ENCODE results near the gene KRTAP5-8.
"Not testable (repeated sequence)": the region's sequence is repeated elsewhere in the genome, so short reads cannot be mapped to it uniquely, and the experiment has no call there.

Gene KRTAP5-8, protein sequence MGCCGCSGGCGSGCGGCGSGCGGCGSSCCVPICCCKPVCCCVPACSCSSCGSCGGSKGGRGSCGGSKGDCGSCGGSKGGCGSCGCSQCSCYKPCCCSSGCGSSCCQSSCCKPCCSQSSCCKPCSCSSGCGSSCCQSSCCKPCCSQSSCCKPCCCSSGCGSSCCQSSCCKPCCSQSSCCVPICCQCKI

GRCh38 chr11:71537977-71538665, at the start of gene KRTAP5-8:
TSS of gene KRTAP5-8 (plus strand) at chr11:71538025. CDS start at chr11:71538056, 31 bp downstream.
- not testable (repeated sequence) for DNase-seq (ENCODE audit: low read depth, low spot score)

GRCh38 chr11:71488681-71489270, 49.0 kb upstream of the KRTAP5-8 start:
- no peak for DNase-seq (ENCODE audit: low read depth, low spot score)

DNA sequence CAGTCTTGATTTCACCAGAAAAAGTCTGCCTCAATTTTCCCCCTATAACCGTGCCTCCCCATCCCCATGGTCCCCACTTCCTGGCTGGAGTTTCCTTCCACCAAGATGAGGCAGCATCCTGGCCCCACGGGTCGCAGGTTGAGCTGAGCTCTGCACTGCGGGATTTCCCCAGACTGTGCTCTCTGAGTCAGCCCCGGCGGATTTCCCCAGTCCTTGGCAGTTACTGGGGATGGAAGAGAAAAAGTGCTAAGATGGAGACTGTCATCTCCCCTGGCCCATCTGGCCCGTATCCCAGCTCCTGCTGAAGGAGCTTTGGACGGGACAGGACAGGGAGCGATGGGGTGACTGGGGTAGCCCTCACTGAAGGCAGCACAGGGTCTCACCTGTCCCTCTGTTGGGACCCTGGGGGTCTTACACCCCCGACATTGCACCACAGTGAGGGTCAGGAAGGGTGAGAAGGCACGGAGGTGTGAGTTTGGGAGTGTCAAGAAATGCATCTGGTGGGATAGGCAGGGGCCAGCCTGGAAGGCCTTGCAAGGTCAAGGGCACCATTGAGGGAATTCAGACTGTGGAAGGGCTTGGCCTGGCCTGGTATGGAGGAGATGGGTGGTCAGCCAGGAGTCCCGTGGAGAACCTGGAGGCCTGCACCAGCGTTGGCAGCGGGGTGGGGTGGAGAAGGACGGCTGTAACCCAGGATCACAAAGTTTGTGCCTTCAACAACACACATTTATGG, 48.3 kb upstream of the KRTAP5-8 start:
- DNase-seq (ENCODE audit: low read depth, low spot score) = no peak

DNA sequence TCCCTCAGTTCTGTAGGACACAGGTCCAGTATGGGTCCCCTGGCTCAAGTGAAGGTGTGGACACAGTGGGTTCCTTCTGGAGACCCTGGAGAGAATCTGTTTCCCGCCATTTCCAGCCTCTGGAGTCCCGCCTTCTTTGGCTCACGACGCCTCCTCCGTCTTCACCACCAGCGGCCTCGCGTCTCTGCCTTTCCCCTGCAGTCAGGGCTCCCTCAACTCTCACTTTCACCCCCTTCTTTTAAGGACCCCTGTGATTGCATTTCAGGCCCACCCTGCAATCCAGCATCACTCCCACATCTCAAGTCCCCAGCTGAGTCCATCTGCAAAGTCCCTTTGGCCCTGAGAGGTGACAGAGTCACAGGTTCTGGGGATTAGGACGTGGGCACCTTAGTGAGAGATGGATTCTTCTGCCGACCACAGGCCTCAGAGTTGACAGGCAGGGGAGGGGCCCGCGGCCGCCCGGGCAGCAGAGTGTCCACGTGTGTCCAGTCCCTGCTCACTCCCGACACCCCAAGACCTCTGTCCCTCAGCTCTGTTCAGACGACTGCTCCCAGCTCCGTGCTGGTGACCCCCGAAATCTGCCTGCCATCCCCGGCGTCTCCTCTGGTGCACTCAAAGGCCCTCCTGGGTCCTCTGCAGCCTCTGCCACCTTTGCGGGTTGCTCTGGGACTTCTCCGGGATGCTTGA, 47.6 kb upstream of the KRTAP5-8 start:
- no peak for DNase-seq (ENCODE audit: low read depth, low spot score)

GRCh38 chr11:71490731-71491390, 47.0 kb upstream of the KRTAP5-8 start:
- DNase-seq (ENCODE audit: low read depth, low spot score) = no peak

DNA sequence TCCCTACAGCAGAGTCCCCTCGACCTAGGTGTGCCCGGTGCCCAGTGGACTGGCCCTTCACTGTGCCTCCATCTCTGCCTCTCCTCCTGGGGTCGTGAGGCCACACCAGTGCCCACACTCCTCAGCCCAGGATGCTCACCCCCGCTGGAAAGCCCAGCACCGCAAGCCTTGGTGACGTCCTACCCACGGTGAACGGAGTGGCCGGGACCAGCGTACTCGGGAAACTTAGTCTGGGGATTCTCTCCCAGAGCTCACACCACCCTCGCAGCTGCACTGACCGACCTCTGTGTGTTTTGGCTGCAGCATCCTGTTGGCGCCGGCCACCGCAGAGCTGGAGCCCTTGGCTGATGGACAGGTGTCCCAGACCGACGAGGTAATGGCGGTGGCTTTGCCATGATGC, 46.3 kb upstream of the KRTAP5-8 start:
- DNase-seq (ENCODE audit: low read depth, low spot score) = no peak

DNA sequence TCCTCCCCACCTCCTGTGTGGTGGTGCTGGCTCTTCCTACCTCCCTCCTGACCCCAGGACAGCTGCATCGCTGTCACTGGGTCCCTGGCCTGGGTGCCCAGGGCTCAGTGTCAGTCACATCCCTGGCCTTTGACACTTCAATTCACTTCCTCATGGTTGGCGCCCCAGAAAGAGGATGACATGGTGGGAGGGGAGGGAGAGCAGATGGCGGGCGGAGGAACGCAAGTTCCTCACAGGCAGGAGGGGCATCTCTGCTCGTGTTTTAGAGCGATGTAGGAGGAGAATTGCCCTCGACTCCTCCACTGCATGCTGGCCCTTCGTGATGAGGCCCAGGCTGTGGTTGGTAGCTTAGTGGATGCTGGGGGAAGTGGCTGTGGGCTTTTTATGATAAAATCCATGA, 45.9 kb upstream of the KRTAP5-8 start:
- DNase-seq (ENCODE audit: low read depth, low spot score) = no peak

GRCh38 chr11:71495286-71496230, 42.3 kb upstream of the KRTAP5-8 start:
- no peak for DNase-seq (ENCODE audit: low read depth, low spot score)

DNA sequence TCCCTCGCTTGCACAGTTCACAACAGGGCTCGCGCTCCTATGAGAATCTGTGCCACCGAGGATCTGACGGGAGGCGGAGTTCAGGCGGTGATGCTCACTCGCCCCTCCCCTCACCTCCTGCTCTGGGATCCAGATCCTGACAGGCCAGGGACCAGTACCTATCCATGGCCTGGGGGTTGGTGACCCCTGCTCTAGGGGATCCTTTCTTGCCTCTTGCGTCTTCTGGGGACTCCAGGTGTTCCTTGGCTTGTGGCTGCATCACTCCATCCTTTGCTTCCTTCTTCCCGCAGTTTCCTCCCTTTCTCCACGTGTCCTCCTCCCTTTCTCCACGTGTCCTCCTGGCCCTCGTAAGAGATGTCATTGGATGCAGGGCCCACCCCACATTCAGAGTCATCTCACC, 41.4 kb upstream of the KRTAP5-8 start:
- DNase-seq (ENCODE audit: low read depth, low spot score) = no peak

GRCh38 chr11:71498091-71498490, 39.7 kb upstream of the KRTAP5-8 start:
- DNase-seq (ENCODE audit: low read depth, low spot score) = no peak

GRCh38 chr11:71499125-71499524, 38.7 kb upstream of the KRTAP5-8 start:
- DNase-seq (ENCODE audit: low read depth, low spot score) = no peak

DNA sequence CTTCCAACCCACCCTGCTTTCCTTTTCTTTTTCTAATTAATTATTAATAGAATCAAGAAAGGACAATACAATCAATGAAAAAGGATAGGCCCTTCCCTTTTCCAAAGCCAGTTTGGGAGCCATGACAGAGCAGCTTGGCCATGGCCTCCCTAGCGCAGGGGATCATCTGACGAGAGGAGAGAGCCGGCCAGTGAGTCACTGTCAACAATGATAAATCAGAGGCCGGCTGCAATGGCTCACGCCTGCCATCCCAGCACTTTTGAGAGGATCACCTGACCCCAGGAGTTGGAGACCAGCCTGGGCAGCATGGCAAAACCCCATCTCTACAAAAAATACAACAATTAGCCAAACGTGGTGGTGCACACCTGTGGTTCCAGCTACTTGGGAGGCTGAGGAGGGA, 38.3 kb upstream of the KRTAP5-8 start:
- no peak for DNase-seq (ENCODE audit: low read depth, low spot score)

DNA sequence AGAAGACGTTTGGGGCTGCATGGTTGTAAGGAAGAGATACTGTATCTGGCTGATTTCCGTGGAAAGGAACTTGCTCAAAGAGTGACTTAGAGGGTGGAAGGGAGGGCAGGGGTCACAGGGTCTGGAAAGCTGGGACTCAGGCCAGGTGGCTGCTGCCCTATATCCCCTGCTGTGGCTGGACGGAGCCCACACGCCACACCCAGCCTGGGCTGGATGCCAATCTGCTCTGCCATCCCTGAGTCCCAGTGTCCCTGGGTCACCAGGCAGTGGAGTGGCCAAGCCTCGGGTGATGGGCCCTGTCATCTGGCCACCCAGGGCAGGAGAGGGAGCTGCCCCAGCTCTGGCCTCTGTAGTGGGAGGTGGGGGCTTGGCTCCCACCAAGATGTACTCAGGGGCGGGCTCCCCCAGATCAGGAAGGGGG, 37.2 kb upstream of the KRTAP5-8 start:
- DNase-seq (ENCODE audit: low read depth, low spot score) = no peak

GRCh38 chr11:71501071-71501985, 36.5 kb upstream of the KRTAP5-8 start:
- DNase-seq (ENCODE audit: low read depth, low spot score) = no peak

DNA sequence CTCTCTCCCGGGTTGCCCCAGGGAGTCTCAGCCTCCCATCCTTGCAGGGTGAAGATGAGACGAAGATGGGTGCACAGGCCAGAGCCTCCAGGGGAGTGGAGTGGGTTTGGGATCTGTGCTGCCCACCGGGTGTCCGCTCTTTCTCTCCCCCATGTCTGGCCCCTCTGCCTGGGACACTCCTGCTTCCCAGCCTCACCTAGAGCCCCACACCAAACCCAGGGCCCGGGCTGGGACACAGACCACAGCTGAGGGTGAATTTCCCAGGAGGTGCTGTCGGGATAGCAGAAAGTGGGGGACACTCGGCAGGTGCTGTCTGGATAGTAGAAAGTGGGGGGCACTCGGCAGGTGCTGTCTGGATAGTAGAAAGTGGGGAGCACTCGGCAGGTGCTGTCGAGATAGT, 35.8 kb upstream of the KRTAP5-8 start:
- no peak for DNase-seq (ENCODE audit: low read depth, low spot score)

- no peak for DNase-seq (ENCODE audit: low read depth, low spot score)
Observed at GRCh38 chr11:71502871-71503435, 34.9 kb upstream of the KRTAP5-8 start.

DNA sequence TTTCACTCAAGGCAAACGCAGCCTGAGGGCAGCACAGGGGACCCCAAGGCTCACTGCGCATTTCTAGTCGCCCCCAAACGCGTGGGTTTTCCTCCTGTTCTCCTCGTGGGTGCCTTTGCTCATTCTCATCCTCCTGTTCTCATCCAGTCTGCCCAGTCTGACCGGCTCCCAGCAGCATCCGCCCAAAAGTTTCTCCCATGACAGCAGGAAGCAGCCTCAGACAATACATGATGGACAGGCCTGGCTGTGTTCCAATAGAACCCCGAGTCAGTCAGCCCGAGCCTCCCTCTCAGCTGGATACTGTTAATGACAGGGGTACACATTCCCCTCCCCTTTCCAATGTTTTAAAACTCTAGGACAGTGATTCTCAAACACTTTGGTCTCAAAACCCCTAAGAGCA, 33.3 kb upstream of the KRTAP5-8 start:
- DNase-seq (ENCODE audit: low read depth, low spot score) = no peak

DNA sequence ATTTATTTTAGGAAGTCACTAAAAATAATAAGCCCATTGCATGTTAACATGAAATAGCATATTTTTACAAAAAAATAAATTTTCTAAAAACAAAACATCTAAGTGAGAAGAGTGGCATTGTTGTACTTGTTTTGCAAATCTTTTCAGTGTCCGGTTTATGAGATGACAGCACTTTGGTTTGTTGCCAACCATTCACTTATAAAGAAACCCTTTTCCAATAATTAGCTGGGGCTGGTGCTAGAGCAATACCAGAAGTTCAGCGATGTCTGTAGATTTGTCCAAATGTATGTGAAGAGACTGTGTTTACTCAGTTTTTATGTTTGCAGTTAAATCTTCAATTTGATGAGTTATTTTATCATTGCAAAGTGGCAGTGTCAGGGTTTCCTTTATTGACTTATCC, 32.8 kb upstream of the KRTAP5-8 start:
- no peak for DNase-seq (ENCODE audit: low read depth, low spot score)

DNA sequence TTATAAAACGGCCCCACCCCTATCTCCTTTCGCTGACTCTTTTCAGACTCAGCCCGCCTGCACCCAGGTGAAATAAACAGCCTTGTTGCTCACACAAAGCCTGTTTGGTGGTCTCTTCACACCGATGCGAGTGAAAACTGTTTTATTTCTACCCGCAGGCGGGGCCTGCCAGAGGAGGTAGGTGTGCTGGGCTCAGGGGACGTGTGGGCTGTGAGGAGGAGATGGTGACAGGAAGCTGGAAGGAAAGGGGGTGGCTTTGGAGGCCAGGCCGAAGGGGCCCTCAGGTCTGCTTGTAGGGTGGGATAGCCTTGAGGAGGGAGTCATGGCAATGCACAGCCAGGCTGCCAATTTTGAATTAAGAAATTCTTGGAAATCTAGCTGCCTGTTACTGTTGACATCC, 32.0 kb upstream of the KRTAP5-8 start:
- no peak for DNase-seq (ENCODE audit: low read depth, low spot score)

Measured in activated naive CD8-positive, alpha-beta T cell treated with anti-CD3 and anti-CD28 coated beads, Interleukin-2, amount 50 U/mL, for 16 hours (primary cell).